Endodermal cell (in vitro differentiated cells): ENCODE data around the gene CAMKMT. TPM values are rescaled to one million over a fixed set of nuclear protein-coding genes. Genes with fewer than 3 reads are reported as not detected.

Source experiments
- DNase-seq: peaks from one replicate; pipeline ENCODE4 v3.0.0-alpha.2; 2017
- H3K27ac ChIP-seq: 2 replicates; pipeline ENCODE4 v1.5.1; 2013; ENCODE audit warnings: mild to moderate bottlenecking, low read depth, low read length, moderate library complexity
- H3K27me3 ChIP-seq: 2 replicates; pipeline ENCODE4 v1.6.1; 2013; ENCODE audit warnings: mild to moderate bottlenecking, low read length, moderate library complexity; ENCODE audit not compliant: insufficient read depth, control insufficient read depth, poor library complexity, severe bottlenecking
- H3K36me3 ChIP-seq: 2 replicates; pipeline ENCODE4 v1.7.0; 2013; ENCODE audit warnings: mild to moderate bottlenecking, low read length, moderate library complexity; ENCODE audit not compliant: control insufficient read depth, insufficient read depth
- H3K4me1 ChIP-seq: one replicate; pipeline ENCODE4 v1.7.0; 2013; ENCODE audit warnings: low read length; ENCODE audit not compliant: control insufficient read depth, insufficient read depth
- H3K4me3 ChIP-seq: 2 replicates; pipeline ENCODE4 v1.5.1; 2013; ENCODE audit warnings: mild to moderate bottlenecking, low read length, moderate library complexity
- H3K9ac ChIP-seq: 2 replicates; pipeline ENCODE4 v1.6.1; 2013; ENCODE audit warnings: mild to moderate bottlenecking, low read length, moderate library complexity; ENCODE audit not compliant: poor library complexity, severe bottlenecking; ENCODE audit errors: extremely low read depth
- H3K9me3 ChIP-seq: 2 replicates; pipeline ENCODE4 v1.6.1; 2013; ENCODE audit warnings: mild to moderate bottlenecking, low read length, moderate library complexity; ENCODE audit not compliant: control insufficient read depth
- H3K27ac Mint-ChIP-seq: 2 replicates; pipeline ENCODE4 v1.8.0; 2020; ENCODE audit warnings: mixed read lengths
- H3K27me3 Mint-ChIP-seq: 2 replicates; pipeline ENCODE4 v1.8.0; 2021; ENCODE audit warnings: mild to moderate bottlenecking, mixed read lengths; ENCODE audit not compliant: insufficient read depth
- H3K36me3 Mint-ChIP-seq: 2 replicates; pipeline ENCODE4 v1.8.0; 2020; ENCODE audit warnings: low read depth, mixed read lengths
- H3K4me1 Mint-ChIP-seq: 2 replicates; pipeline ENCODE4 v1.8.0; 2020; ENCODE audit warnings: mixed read lengths
- H3K4me3 Mint-ChIP-seq: 2 replicates; pipeline ENCODE4 v1.8.0; 2020; ENCODE audit warnings: mild to moderate bottlenecking, moderate library complexity, mixed read lengths
- H3K9me3 Mint-ChIP-seq: 2 replicates; pipeline ENCODE4 v1.8.0; 2020; ENCODE audit warnings: mild to moderate bottlenecking, mixed read lengths
- WGBS, 2 experiments: methylation state at CpG; one replicate each; pipeline versions ENCODE4 v1.1.5 to v1.1.7; 2013; ENCODE audit warnings: missing lambda C conversion rate in 2 of 2, mixed read lengths in 1 of 2; ENCODE audit not compliant: insufficient coverage in 1 of 2, insufficient read length in 1 of 2; 5-methylcytosine and 5-hydroxymethylcytosine counted together
- total RNA-seq, 2 donors: library from RNA; stranded (reverse); fragmentation: NEBNext Ultra II Directional in 1 of 2; extraction: Animal tissue kit (Norgen Biotek cat#: 25700) in 1 of 2; gene quantifications; 2 replicates in 1 of 2; 3 replicates in 1 of 2; pipeline ENCODE4 v1.2.1, GENCODE V29; 2021
- TF ChIP-seq, protein P1 (sequence below): fragments of 200-600 bp; sonication (generic); conservative IDR thresholded peaks from 2 replicates; pipeline ENCODE4 v1.5.0; 2021; ENCODE audit warnings: antibody characterized with exemption, mild to moderate bottlenecking

Gene CAMKMT
- total RNA-seq, 2 donors from 2014 or later = 31.4 to 57.5 TPM

DNA sequence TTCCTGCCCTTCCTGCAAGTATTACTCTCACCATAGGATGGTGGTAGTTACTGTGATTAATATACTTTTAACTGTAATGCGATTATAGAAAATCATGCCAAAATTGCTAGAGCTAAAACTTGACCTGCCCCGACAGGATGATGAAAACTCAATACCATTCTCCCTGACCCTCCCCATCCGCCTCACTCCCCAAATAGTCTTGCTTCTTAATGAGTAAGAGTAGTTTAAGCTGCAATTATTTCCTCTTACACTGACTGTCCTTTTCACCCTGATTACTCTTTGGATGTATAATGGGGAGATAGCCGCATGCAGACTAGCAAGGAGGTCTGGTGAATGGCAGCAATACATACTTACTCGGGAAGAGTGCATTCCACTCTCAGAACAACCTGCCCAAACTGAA, 310.2 kb downstream of the CAMKMT start:
- TF ChIP-seq, protein P1, sequence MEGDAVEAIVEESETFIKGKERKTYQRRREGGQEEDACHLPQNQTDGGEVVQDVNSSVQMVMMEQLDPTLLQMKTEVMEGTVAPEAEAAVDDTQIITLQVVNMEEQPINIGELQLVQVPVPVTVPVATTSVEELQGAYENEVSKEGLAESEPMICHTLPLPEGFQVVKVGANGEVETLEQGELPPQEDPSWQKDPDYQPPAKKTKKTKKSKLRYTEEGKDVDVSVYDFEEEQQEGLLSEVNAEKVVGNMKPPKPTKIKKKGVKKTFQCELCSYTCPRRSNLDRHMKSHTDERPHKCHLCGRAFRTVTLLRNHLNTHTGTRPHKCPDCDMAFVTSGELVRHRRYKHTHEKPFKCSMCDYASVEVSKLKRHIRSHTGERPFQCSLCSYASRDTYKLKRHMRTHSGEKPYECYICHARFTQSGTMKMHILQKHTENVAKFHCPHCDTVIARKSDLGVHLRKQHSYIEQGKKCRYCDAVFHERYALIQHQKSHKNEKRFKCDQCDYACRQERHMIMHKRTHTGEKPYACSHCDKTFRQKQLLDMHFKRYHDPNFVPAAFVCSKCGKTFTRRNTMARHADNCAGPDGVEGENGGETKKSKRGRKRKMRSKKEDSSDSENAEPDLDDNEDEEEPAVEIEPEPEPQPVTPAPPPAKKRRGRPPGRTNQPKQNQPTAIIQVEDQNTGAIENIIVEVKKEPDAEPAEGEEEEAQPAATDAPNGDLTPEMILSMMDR = no peak
- no peak overlapping the region for H3K4me3 ChIP-seq
- Mint-ChIP-seq H3K4me1 (peaks cover 38% of the 10 kb centered on the region), H3K9me3 (no peaks in the 10 kb centered on the region), H3K36me3 (peaks cover 1% of the 10 kb centered on the region), H3K27ac (no peak overlapping the region), H3K27me3 (no peaks in the 10 kb centered on the region), H3K4me3 (no peak overlapping the region)
- 86 to 98% methylated on average over 1 to 4 of the region's 5 CpGs for WGBS, 2 experiments
- no peak overlapping the region for H3K27ac ChIP-seq
- H3K4me1 ChIP-seq = peaks cover 8% of the 10 kb centered on the region
- DNase-seq = no peak
- H3K36me3 ChIP-seq = no peaks in the 10 kb centered on the region
- H3K27me3 ChIP-seq = no peaks in the 10 kb centered on the region
- no peaks in the 10 kb centered on the region for H3K9me3 ChIP-seq
- H3K9ac ChIP-seq = no peak overlapping the region

DNA sequence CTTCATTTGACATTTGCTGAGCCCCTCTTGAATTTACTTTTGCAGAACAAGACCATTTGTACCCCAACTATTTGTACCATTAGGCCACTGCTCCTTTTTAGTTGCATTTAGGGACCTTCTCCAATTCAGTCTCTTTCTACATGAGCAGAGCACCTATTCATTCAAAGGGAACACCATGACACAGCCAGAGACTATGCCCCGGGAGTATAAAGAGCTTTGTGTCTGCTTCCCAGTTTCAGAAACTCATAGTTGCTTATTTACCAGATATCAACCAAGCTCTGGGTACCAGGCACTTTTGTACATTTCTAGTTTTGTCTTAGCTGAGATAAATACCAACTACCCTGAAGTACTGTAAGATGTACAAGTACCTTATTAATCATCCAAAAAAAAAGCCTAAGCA, 310.7 kb downstream of the CAMKMT start:
- H3K4me1 ChIP-seq = peaks cover 5% of the 10 kb centered on the region
- no peaks in the 10 kb centered on the region for H3K9me3 Mint-ChIP-seq
- H3K36me3 ChIP-seq = no peaks in the 10 kb centered on the region
- H3K4me3 Mint-ChIP-seq = no peak overlapping the region
- no peaks in the 10 kb centered on the region for H3K9me3 ChIP-seq
- no peaks in the 10 kb centered on the region for H3K27me3 Mint-ChIP-seq
- H3K9ac ChIP-seq = no peak overlapping the region
- DNase-seq = no peak
- H3K4me3 ChIP-seq = no peak overlapping the region
- no peak overlapping the region for H3K27ac ChIP-seq
- TF ChIP-seq, protein P1 = no peak
- H3K27me3 ChIP-seq = no peaks in the 10 kb centered on the region
- 83% methylated on average over 1 of the region's 1 CpG for WGBS, 2 experiments
- peaks cover 1% of the 10 kb centered on the region for H3K36me3 Mint-ChIP-seq
- no peak overlapping the region for H3K27ac Mint-ChIP-seq
- peaks cover 38% of the 10 kb centered on the region for H3K4me1 Mint-ChIP-seq

DNA sequence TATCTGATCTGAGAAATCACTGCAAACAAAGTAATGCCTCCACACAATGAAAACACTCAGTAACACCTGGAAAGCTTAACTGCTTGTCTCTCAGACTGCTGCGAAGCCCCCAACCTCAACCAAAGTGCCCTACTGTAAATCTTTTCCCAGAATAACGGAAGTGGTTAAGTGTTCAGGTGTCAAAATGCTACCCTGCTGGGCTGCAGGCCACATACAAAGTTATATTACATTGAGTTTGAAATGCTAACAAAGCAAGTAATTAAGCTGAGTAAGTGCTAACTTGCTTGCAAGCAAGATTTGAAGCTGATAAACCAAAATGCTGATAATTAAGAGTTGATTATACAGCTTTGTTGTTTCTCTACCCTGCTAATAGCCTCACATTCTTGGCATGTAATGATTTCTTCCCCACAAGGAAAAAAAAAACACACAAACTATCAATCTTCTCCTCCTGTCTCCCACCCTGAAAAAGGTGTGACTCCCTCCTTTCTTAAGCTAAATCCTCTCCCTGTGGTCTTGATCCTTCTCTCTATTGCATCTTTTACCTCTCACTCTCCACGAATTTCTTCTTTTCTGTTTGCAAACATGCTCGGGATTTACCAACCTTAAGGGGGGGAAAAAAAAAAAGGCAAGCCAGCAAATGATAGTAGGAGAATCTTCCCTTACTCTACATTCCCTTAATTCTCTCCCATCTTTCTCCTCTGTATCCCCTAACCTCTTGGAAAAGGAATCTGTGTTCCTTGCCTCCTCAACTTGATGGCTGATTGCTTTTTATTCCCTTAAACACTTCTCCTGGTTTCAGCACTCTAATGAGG, 312.9 kb downstream of the CAMKMT start:
- 8 to 75% methylated on average over 2 to 4 of the region's 4 CpGs for WGBS, 2 experiments
- peak overlapping the region; percentile 36 for H3K27ac ChIP-seq

More for the DNA sequence above, 312.9 kb downstream of the CAMKMT start:
- Histone ChIP-seq H3K9me3 (no peaks in the 10 kb centered on the region), H3K36me3 (no peaks in the 10 kb centered on the region), H3K4me1 (peaks cover 7% of the 10 kb centered on the region), H3K4me3 (peak overlapping the region; percentile 46), H3K27me3 (no peaks in the 10 kb centered on the region), H3K9ac (peak overlapping the region; percentile 5)
- peak; percentile 91 for DNase-seq
- Mint-ChIP-seq H3K9me3 (no peaks in the 10 kb centered on the region), H3K4me3 (no peak overlapping the region), H3K27ac (no peak overlapping the region), H3K4me1 (peaks cover 44% of the 10 kb centered on the region), H3K27me3 (no peaks in the 10 kb centered on the region), H3K36me3 (peaks cover 1% of the 10 kb centered on the region)
- TF ChIP-seq, protein P1 = no peak
